GM18520 (cell line): Measurements from ENCODE around the gene AGAP3.

ENCODE experiments used
- ATAC-seq: cut with Tn5 transposase; IDR thresholded peaks from one replicate; pipeline ENCODE4 v1.9.1; 2021; ENCODE audit not compliant: unreplicated experiment

Gene AGAP3

GRCh38 chr7:151057989-151058780 is 28.1 kb upstream of the AGAP3 start:
- peak; percentile 87 for ATAC-seq

GRCh38 chr7:151058781-151059366 is 27.4 kb upstream of the AGAP3 start:
- no peak for ATAC-seq

- ATAC-seq = no peak
Observed at GRCh38 chr7:151059367-151060112, 26.7 kb upstream of the AGAP3 start, which contains the start of gene SLC4A2. TSS of gene SLC4A2 (plus strand) at chr7:151059589. CDS start at chr7:151061988, 2,399 bp downstream.

GRCh38 chr7:151060113-151060415 is 26.2 kb upstream of the AGAP3 start:
- no peak for ATAC-seq

- no peak for ATAC-seq
Observed at GRCh38 chr7:151060416-151061212, 25.7 kb upstream of the AGAP3 start.

GRCh38 chr7:151061213-151062110 is 24.8 kb upstream of the AGAP3 start:
- ATAC-seq = no peak

GRCh38 chr7:151062111-151062398 is 24.2 kb upstream of the AGAP3 start:
- no peak for ATAC-seq

- ATAC-seq = no peak
Observed at GRCh38 chr7:151062399-151063211, 23.7 kb upstream of the AGAP3 start.

- no peak for ATAC-seq
Observed at GRCh38 chr7:151063212-151063561, 23.1 kb upstream of the AGAP3 start.

GRCh38 chr7:151064454-151064853 is 21.8 kb upstream of the AGAP3 start:
- ATAC-seq = no peak

- ATAC-seq = no peak
Observed at GRCh38 chr7:151064993-151065392, 21.3 kb upstream of the AGAP3 start.

GRCh38 chr7:151065516-151065915 is 20.8 kb upstream of the AGAP3 start:
- no peak for ATAC-seq

GRCh38 chr7:151066273-151066974 is 19.9 kb upstream of the AGAP3 start:
- ATAC-seq = no peak

GRCh38 chr7:151068069-151068773 is 18.1 kb upstream of the AGAP3 start:
- ATAC-seq = no peak

GRCh38 chr7:151069841-151070573 is 16.3 kb upstream of the AGAP3 start:
- no peak for ATAC-seq

GRCh38 chr7:151070574-151070960 is 15.7 kb upstream of the AGAP3 start:
- no peak for ATAC-seq

GRCh38 chr7:151071032-151071866 is 15.0 kb upstream of the AGAP3 start:
- ATAC-seq = no peak
